ENCODE measurements around the gene DTD2.

Gene DTD2

GRCh38 chr14:31418440-31418839, 38.9 kb downstream of the DTD2 start:
- no peaks in the 10 kb centered on the region for H3K27me3 ChIP-seq (ENCODE audit: control insufficient read depth, insufficient read depth, low read length)
- H3K4me3 ChIP-seq (ENCODE audit: low read length), result no peak overlapping the region
- H3K4me1 ChIP-seq (ENCODE audit: control insufficient read depth, insufficient read depth, low read length), result no peaks in the 10 kb centered on the region
- H3K9me3 ChIP-seq (ENCODE audit: control insufficient read depth, low read length), result no peaks in the 10 kb centered on the region
- H3K36me3 ChIP-seq (ENCODE audit: control insufficient read depth, insufficient read depth, low read length), result no peaks in the 10 kb centered on the region
- H3K9ac ChIP-seq (ENCODE audit: low read length), result no peak overlapping the region

- no peaks in the 10 kb centered on the region for H3K9me3 ChIP-seq (ENCODE audit: control insufficient read depth, low read length)
- no peaks in the 10 kb centered on the region for H3K27me3 ChIP-seq (ENCODE audit: control insufficient read depth, insufficient read depth, low read length)
- H3K9ac ChIP-seq (ENCODE audit: low read length), result no peak overlapping the region
- H3K4me1 ChIP-seq (ENCODE audit: control insufficient read depth, insufficient read depth, low read length), result peaks cover 5% of the 10 kb centered on the region
- H3K4me3 ChIP-seq (ENCODE audit: low read length), result no peak overlapping the region
- no peaks in the 10 kb centered on the region for H3K36me3 ChIP-seq (ENCODE audit: control insufficient read depth, insufficient read depth, low read length)
Observed at GRCh38 chr14:31414190-31414833, 43.0 kb downstream of the DTD2 start.

GRCh38 chr14:31411218-31411727, 46.0 kb downstream of the DTD2 start:
- H3K36me3 ChIP-seq (ENCODE audit: control insufficient read depth, insufficient read depth, low read length), result no peaks in the 10 kb centered on the region
- no peak overlapping the region for H3K4me3 ChIP-seq (ENCODE audit: low read length)
- H3K27me3 ChIP-seq (ENCODE audit: control insufficient read depth, insufficient read depth, low read length), result no peaks in the 10 kb centered on the region
- H3K4me1 ChIP-seq (ENCODE audit: control insufficient read depth, insufficient read depth, low read length), result peaks cover 5% of the 10 kb centered on the region
- no peaks in the 10 kb centered on the region for H3K9me3 ChIP-seq (ENCODE audit: control insufficient read depth, low read length)
- no peak overlapping the region for H3K9ac ChIP-seq (ENCODE audit: low read length)

- H3K36me3 ChIP-seq (ENCODE audit: control insufficient read depth, insufficient read depth, low read length), result no peaks in the 10 kb centered on the region
Observed at GRCh38 chr14:31410048-31410650, 47.2 kb downstream of the DTD2 start.

GRCh38 chr14:31408421-31408820, 48.9 kb downstream of the DTD2 start:
- Histone ChIP-seq H3K36me3 (ENCODE audit: control insufficient read depth, insufficient read depth, low read length) (no peaks in the 10 kb centered on the region), H3K4me3 (ENCODE audit: low read length) (no peak overlapping the region), H3K27me3 (ENCODE audit: control insufficient read depth, insufficient read depth, low read length) (no peaks in the 10 kb centered on the region), H3K4me1 (ENCODE audit: control insufficient read depth, insufficient read depth, low read length) (peaks cover 10% of the 10 kb centered on the region), H3K9ac (ENCODE audit: low read length) (no peak overlapping the region), H3K9me3 (ENCODE audit: control insufficient read depth, low read length) (no peaks in the 10 kb centered on the region)

More at GRCh38 chr14:31410048-31410650, 47.2 kb downstream of the DTD2 start:
- Histone ChIP-seq H3K4me1 (ENCODE audit: control insufficient read depth, insufficient read depth, low read length) (peaks cover 10% of the 10 kb centered on the region), H3K27me3 (ENCODE audit: control insufficient read depth, insufficient read depth, low read length) (no peaks in the 10 kb centered on the region), H3K9ac (ENCODE audit: low read length) (no peak overlapping the region), H3K4me3 (ENCODE audit: low read length) (no peak overlapping the region), H3K9me3 (ENCODE audit: control insufficient read depth, low read length) (no peaks in the 10 kb centered on the region)

GRCh38 chr14:31405599-31406232, 51.6 kb downstream of the DTD2 start:
- Histone ChIP-seq H3K9me3 (ENCODE audit: control insufficient read depth, low read length) (no peaks in the 10 kb centered on the region), H3K4me3 (ENCODE audit: low read length) (no peak overlapping the region), H3K36me3 (ENCODE audit: control insufficient read depth, insufficient read depth, low read length) (no peaks in the 10 kb centered on the region), H3K9ac (ENCODE audit: low read length) (no peak overlapping the region), H3K27me3 (ENCODE audit: control insufficient read depth, insufficient read depth, low read length) (no peaks in the 10 kb centered on the region), H3K4me1 (ENCODE audit: control insufficient read depth, insufficient read depth, low read length) (peaks cover 6% of the 10 kb centered on the region)

GRCh38 chr14:31405106-31405505, 52.2 kb downstream of the DTD2 start:
- no peaks in the 10 kb centered on the region for H3K27me3 ChIP-seq (ENCODE audit: control insufficient read depth, insufficient read depth, low read length)
- no peak overlapping the region for H3K9ac ChIP-seq (ENCODE audit: low read length)
- peaks cover 6% of the 10 kb centered on the region for H3K4me1 ChIP-seq (ENCODE audit: control insufficient read depth, insufficient read depth, low read length)
- H3K36me3 ChIP-seq (ENCODE audit: control insufficient read depth, insufficient read depth, low read length), result no peaks in the 10 kb centered on the region
- H3K4me3 ChIP-seq (ENCODE audit: low read length), result no peak overlapping the region
- no peaks in the 10 kb centered on the region for H3K9me3 ChIP-seq (ENCODE audit: control insufficient read depth, low read length)

GRCh38 chr14:31403707-31404106, 53.6 kb downstream of the DTD2 start:
- Histone ChIP-seq H3K9ac (ENCODE audit: low read length) (no peak overlapping the region), H3K36me3 (ENCODE audit: control insufficient read depth, insufficient read depth, low read length) (no peaks in the 10 kb centered on the region), H3K9me3 (ENCODE audit: control insufficient read depth, low read length) (no peaks in the 10 kb centered on the region), H3K27me3 (ENCODE audit: control insufficient read depth, insufficient read depth, low read length) (no peaks in the 10 kb centered on the region), H3K4me3 (ENCODE audit: low read length) (no peak overlapping the region), H3K4me1 (ENCODE audit: control insufficient read depth, insufficient read depth, low read length) (peaks cover 6% of the 10 kb centered on the region)

- no peaks in the 10 kb centered on the region for H3K27me3 ChIP-seq (ENCODE audit: control insufficient read depth, insufficient read depth, low read length)
- peaks cover 6% of the 10 kb centered on the region for H3K4me1 ChIP-seq (ENCODE audit: control insufficient read depth, insufficient read depth, low read length)
- no peaks in the 10 kb centered on the region for H3K9me3 ChIP-seq (ENCODE audit: control insufficient read depth, low read length)
- H3K36me3 ChIP-seq (ENCODE audit: control insufficient read depth, insufficient read depth, low read length), result no peaks in the 10 kb centered on the region
- no peak overlapping the region for H3K9ac ChIP-seq (ENCODE audit: low read length)
- no peak overlapping the region for H3K4me3 ChIP-seq (ENCODE audit: low read length)
Observed at GRCh38 chr14:31402764-31403439, 54.4 kb downstream of the DTD2 start.

- no peaks in the 10 kb centered on the region for H3K27me3 ChIP-seq (ENCODE audit: control insufficient read depth, insufficient read depth, low read length)
- H3K9me3 ChIP-seq (ENCODE audit: control insufficient read depth, low read length), result no peaks in the 10 kb centered on the region
- peaks cover 6% of the 10 kb centered on the region for H3K4me1 ChIP-seq (ENCODE audit: control insufficient read depth, insufficient read depth, low read length)
- H3K9ac ChIP-seq (ENCODE audit: low read length), result no peak overlapping the region
- H3K36me3 ChIP-seq (ENCODE audit: control insufficient read depth, insufficient read depth, low read length), result no peaks in the 10 kb centered on the region
- no peak overlapping the region for H3K4me3 ChIP-seq (ENCODE audit: low read length)
Observed at GRCh38 chr14:31401369-31401932, 55.9 kb downstream of the DTD2 start.

- no peaks in the 10 kb centered on the region for H3K27me3 ChIP-seq (ENCODE audit: control insufficient read depth, insufficient read depth, low read length)
- H3K36me3 ChIP-seq (ENCODE audit: control insufficient read depth, insufficient read depth, low read length), result no peaks in the 10 kb centered on the region
- no peak overlapping the region for H3K4me3 ChIP-seq (ENCODE audit: low read length)
- no peak overlapping the region for H3K9ac ChIP-seq (ENCODE audit: low read length)
- H3K4me1 ChIP-seq (ENCODE audit: control insufficient read depth, insufficient read depth, low read length), result no peaks in the 10 kb centered on the region
- no peaks in the 10 kb centered on the region for H3K9me3 ChIP-seq (ENCODE audit: control insufficient read depth, low read length)
Observed at GRCh38 chr14:31400031-31400638, 57.2 kb downstream of the DTD2 start.
